NB4 (cell line): ENCODE measurements around the gene C19orf73.

ENCODE experiments used
- DNase-seq: peaks from one replicate; pipeline ENCODE4 v3.0.0; 2010; ENCODE audit warnings: low read depth
- H3K4me3 ChIP-seq: one replicate; pipeline ENCODE4 v1.5.1; 2011; ENCODE audit warnings: mild to moderate bottlenecking, low read depth, low read length, moderate library complexity
- MYC ChIP-seq: IDR thresholded peaks from 2 replicates; pipeline ENCODE4 v1.6.1; 2011; ENCODE audit warnings: low read depth, low read length
- POLR2A ChIP-seq: IDR thresholded peaks from 2 replicates; pipeline ENCODE4 v1.6.1; 2011; ENCODE audit warnings: mild to moderate bottlenecking; ENCODE audit not compliant: insufficient read length; ENCODE audit errors: extremely low read depth
- TF ChIP-seq, protein P1 (sequence below): IDR thresholded peaks from one replicate; pipeline ENCODE4 v1.5.1; 2012; ENCODE audit warnings: low read depth, low read length
- TF ChIP-seq, protein P2 (sequence below): IDR thresholded peaks from 2 replicates; pipeline ENCODE4 v1.6.1; 2011; ENCODE audit warnings: low read depth, low read length

The C19orf73 gene

DNA sequence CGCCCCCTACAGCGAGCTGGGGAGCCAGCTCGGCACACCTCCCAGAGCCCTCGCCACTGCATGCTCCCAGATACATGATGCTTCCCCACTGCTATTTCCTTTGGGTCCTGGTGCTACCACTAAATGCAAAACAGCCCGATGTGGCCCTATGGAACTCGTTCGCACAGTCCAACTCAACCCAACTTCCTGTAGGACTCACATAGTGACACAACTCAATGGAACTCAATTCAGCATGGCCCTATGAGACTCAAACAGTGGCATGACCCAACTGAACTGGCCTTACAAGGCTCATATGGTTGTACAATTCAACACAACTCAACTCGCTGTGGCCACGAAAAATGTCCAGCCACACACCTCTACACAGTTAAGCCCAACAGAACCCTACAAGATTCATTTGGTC is 49.9 kb downstream of the C19orf73 start:
- no peak overlapping the region for H3K4me3 ChIP-seq
- no peak for DNase-seq
- TF ChIP-seq, protein P1, sequence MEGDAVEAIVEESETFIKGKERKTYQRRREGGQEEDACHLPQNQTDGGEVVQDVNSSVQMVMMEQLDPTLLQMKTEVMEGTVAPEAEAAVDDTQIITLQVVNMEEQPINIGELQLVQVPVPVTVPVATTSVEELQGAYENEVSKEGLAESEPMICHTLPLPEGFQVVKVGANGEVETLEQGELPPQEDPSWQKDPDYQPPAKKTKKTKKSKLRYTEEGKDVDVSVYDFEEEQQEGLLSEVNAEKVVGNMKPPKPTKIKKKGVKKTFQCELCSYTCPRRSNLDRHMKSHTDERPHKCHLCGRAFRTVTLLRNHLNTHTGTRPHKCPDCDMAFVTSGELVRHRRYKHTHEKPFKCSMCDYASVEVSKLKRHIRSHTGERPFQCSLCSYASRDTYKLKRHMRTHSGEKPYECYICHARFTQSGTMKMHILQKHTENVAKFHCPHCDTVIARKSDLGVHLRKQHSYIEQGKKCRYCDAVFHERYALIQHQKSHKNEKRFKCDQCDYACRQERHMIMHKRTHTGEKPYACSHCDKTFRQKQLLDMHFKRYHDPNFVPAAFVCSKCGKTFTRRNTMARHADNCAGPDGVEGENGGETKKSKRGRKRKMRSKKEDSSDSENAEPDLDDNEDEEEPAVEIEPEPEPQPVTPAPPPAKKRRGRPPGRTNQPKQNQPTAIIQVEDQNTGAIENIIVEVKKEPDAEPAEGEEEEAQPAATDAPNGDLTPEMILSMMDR = no peak
- TF ChIP-seq MYC (no peak), POLR2A (no peak)
- TF ChIP-seq, protein P2, sequence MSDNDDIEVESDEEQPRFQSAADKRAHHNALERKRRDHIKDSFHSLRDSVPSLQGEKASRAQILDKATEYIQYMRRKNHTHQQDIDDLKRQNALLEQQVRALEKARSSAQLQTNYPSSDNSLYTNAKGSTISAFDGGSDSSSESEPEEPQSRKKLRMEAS = no peak
